MM.1S (cell line): ENCODE measurements around the gene C14orf93.

ENCODE experiments used
- EZH2 ChIP-seq: fragments of 300-600 bp; sonication (generic); optimal IDR thresholded peaks from 2 replicates; pipeline ENCODE3; 2017; ENCODE audit warnings: low read depth, mild to moderate bottlenecking, antibody characterized with exemption, low read length, mixed read lengths
- EZH2phosphoT487 ChIP-seq: fragments of 300-600 bp; sonication (generic); IDR thresholded peaks from 2 replicates; pipeline ENCODE4 v1.6.1; 2018; ENCODE audit warnings: antibody characterized with exemption, low read length
- TF ChIP-seq, protein P1 (sequence below): fragments of 300-600 bp; sonication (generic); IDR thresholded peaks from 2 replicates; pipeline ENCODE4 v1.5.1; 2016; ENCODE audit warnings: antibody characterized with exemption, low read length, mixed read lengths

DNA sequence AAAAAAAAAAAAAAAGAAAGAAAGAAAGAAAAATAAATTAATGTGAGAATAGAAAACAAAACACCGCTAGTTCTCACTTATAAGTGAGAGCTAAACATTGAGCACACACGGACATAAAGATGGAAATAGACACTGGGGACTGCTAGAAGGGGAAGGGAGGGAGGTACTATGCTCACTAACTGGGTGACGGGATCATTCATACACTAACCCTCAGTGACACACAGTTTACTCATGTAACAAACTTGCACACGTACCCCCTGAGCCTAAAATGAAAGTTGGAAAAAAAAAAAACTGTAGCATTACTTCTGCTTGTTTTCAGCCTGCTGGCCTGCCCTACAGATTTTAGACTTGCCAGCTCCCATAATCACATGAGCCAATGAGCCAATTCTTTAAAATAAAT is 70.3 kb downstream of the C14orf93 start:
- TF ChIP-seq, protein P1, sequence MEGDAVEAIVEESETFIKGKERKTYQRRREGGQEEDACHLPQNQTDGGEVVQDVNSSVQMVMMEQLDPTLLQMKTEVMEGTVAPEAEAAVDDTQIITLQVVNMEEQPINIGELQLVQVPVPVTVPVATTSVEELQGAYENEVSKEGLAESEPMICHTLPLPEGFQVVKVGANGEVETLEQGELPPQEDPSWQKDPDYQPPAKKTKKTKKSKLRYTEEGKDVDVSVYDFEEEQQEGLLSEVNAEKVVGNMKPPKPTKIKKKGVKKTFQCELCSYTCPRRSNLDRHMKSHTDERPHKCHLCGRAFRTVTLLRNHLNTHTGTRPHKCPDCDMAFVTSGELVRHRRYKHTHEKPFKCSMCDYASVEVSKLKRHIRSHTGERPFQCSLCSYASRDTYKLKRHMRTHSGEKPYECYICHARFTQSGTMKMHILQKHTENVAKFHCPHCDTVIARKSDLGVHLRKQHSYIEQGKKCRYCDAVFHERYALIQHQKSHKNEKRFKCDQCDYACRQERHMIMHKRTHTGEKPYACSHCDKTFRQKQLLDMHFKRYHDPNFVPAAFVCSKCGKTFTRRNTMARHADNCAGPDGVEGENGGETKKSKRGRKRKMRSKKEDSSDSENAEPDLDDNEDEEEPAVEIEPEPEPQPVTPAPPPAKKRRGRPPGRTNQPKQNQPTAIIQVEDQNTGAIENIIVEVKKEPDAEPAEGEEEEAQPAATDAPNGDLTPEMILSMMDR = no peak
- TF ChIP-seq EZH2phosphoT487 (no peak), EZH2 (no peak)
